ENCODE measurements around the gene BEAN1. TPM values are rescaled to one million over a fixed set of nuclear protein-coding genes. Genes with fewer than 3 reads are reported as not detected.

BEAN1 gene
- total RNA-seq, 1 experiment from 2014 or later: 1.1 TPM

GRCh38 chr16:66390346-66391108 lies 36.6 kb upstream of the BEAN1 start:
- no peak for DNase-seq (ENCODE audit: unreplicated experiment)
- Mint-ChIP-seq H3K9me3 (ENCODE audit: unreplicated experiment) (no peaks in the 10 kb centered on the region), H3K27me3 (ENCODE audit: insufficient read depth, unreplicated experiment) (no peaks in the 10 kb centered on the region), H3K27ac (ENCODE audit: low read depth, unreplicated experiment) (no peak overlapping the region), H3K36me3 (ENCODE audit: insufficient read depth, unreplicated experiment) (no peaks in the 10 kb centered on the region), H3K4me3 (ENCODE audit: unreplicated experiment) (no peak overlapping the region), H3K4me1 (ENCODE audit: insufficient read depth, unreplicated experiment) (no peaks in the 10 kb centered on the region)
- intact Hi-C loops (cut with micrococcal nuclease): no loop called here
- BruUV-seq (replicated peaks): no TSS peak
- ChIA-PET CTCF (interaction anchor here (1.1 to 1.9 kb wide), 3 partner anchors 15 to 45 kb away, joined by 4 to 8 read pairs (median 6); no protein-coding TSS in a partner anchor), POLR2A (no interaction called here)
- TF ChIP-seq CTCF (IDR thresholded peaks at IDR 0.05; ENCODE audit: unreplicated experiment): no peak

GRCh38 chr16:66391726-66392670 lies 35.1 kb upstream of the BEAN1 start:
- H3K27me3 Mint-ChIP-seq (ENCODE audit: insufficient read depth, unreplicated experiment): no peaks in the 10 kb centered on the region
- POLR2A ChIA-PET: interaction anchor here (0.6 kb wide), 2 partner anchors 346 to 565 kb away, joined by 3 read pairs; no protein-coding TSS in a partner anchor
- TF ChIP-seq CTCF (IDR thresholded peaks at IDR 0.05; ENCODE audit: unreplicated experiment): no peak
- DNase-seq (ENCODE audit: unreplicated experiment): no peak
- H3K4me3 Mint-ChIP-seq (ENCODE audit: unreplicated experiment): no peak overlapping the region
- H3K27ac Mint-ChIP-seq (ENCODE audit: low read depth, unreplicated experiment): no peak overlapping the region
- H3K4me1 Mint-ChIP-seq (ENCODE audit: insufficient read depth, unreplicated experiment): no peaks in the 10 kb centered on the region
- H3K9me3 Mint-ChIP-seq (ENCODE audit: unreplicated experiment): no peaks in the 10 kb centered on the region
- intact Hi-C loops (cut with micrococcal nuclease): no loop called here
- CTCF ChIA-PET: interaction anchor here (0.9 to 2.3 kb wide), 3 partner anchors 14 to 96 kb away, joined by 3 to 9 read pairs (median 9); no protein-coding TSS in a partner anchor
- no TSS peak for BruUV-seq (replicated peaks)
- no peaks in the 10 kb centered on the region for H3K36me3 Mint-ChIP-seq (ENCODE audit: insufficient read depth, unreplicated experiment)

- no peaks in the 10 kb centered on the region for H3K36me3 Mint-ChIP-seq (ENCODE audit: insufficient read depth, unreplicated experiment)
- no peak overlapping the region for H3K4me3 Mint-ChIP-seq (ENCODE audit: unreplicated experiment)
- no peak overlapping the region for H3K27ac Mint-ChIP-seq (ENCODE audit: low read depth, unreplicated experiment)
- no peaks in the 10 kb centered on the region for H3K27me3 Mint-ChIP-seq (ENCODE audit: insufficient read depth, unreplicated experiment)
- POLR2A ChIA-PET: no interaction called here
- CTCF ChIA-PET: no interaction called here
- TF ChIP-seq CTCF (IDR thresholded peaks at IDR 0.05; ENCODE audit: unreplicated experiment): no peak
- intact Hi-C loops (cut with micrococcal nuclease): no loop called here
- no peaks in the 10 kb centered on the region for H3K9me3 Mint-ChIP-seq (ENCODE audit: unreplicated experiment)
- no peak for DNase-seq (ENCODE audit: unreplicated experiment)
- BruUV-seq (replicated peaks): no TSS peak
- H3K4me1 Mint-ChIP-seq (ENCODE audit: insufficient read depth, unreplicated experiment): no peaks in the 10 kb centered on the region
Measured at GRCh38 chr16:66395806-66396555, 31.1 kb upstream of the BEAN1 start.
